GM23248 (cell line): ENCODE measurements around the gene TBC1D22A.

ENCODE experiments used
- EZH2 ChIP-seq: fragments of 200-600 bp; sonication (generic); IDR thresholded peaks from 2 replicates; pipeline ENCODE4 v1.6.1; 2018; ENCODE audit warnings: antibody characterized with exemption, mild to moderate bottlenecking; ENCODE audit not compliant: insufficient read depth, poor library complexity, severe bottlenecking
- EZH2phosphoT487 ChIP-seq: fragments of 200-600 bp; sonication (generic); IDR thresholded peaks from 2 replicates; pipeline ENCODE4 v1.6.1; 2018; ENCODE audit warnings: antibody characterized with exemption, moderate library complexity, mild to moderate bottlenecking, low read depth; ENCODE audit not compliant: insufficient read depth

DNA sequence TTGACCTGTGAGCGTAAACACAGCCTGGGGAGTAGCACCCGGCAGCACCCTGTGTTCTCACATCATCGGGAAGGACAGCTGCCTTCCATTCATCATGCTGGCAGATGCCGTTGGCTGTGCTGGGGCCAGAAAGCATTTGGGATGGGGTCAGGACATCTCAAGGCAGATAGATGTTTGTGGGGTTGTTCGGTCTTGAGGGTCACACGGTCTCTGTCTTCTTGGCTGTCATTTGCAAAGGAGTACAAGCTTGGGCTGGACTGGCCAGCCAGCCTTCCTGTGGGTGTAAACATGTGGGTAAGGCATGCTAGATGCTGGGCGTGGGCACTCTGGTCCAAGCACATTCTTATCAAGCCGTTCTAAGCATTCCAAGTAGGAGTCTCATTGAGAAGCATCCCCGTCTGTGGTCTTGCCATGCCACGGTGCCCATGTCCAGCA is 81.4 kb downstream of the TBC1D22A start:
- TF ChIP-seq EZH2phosphoT487, result no peak
- no peak for TF ChIP-seq EZH2
